T-helper 1 cell (primary cell): Measurements from ENCODE around the gene CLIP1.
A peak's percentile ranks its signal among the peaks of the same experiment; 100 is the strongest.

Experiments
- DNase-seq, 5 donors: peaks; one replicate each; pipeline ENCODE4 v3.0.0-alpha.2; 2012 to 2020

CLIP1 gene

DNA sequence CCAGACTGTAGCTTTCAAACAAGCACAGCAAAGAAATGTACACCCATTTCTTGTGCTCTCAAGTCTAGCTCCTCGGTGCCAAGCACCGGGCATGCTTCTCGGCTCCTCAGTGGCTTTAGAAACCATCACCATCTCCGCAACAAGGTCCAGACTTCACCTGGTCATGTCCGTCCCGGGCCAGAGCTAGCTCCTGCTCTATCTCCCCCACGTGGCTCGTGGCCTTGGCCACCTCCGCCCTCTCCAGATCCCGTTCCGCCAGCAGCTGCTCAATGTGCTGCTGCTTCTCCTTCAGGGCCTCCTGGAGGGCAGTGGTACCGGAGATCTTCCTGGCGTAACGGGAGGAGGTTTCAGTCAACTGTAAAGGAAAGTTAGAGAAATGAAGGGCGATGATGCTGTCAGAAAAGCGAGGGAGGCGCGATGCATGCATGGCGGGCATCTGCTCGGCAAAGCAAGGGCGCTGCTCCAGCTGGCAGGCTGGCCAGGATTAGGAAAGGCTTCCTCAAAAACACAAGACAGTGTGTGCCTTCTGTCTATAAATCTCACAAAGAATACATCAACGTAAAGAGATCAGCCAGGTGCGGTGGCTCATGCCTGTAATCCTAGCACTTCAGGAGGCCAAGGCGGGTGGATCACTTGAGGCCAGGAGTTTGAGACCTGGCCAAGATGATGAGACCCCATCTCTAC, 67.4 kb downstream of the CLIP1 start:
- no peak for DNase-seq

- no peak for DNase-seq
These were observed 70.1 kb downstream of the CLIP1 start for GRCh38 chr12:122352394-122352793.

GRCh38 chr12:122350141-122350848, 72.2 kb downstream of the CLIP1 start:
- no peak for DNase-seq

GRCh38 chr12:122349078-122349477, 73.4 kb downstream of the CLIP1 start:
- no peak for DNase-seq

DNA sequence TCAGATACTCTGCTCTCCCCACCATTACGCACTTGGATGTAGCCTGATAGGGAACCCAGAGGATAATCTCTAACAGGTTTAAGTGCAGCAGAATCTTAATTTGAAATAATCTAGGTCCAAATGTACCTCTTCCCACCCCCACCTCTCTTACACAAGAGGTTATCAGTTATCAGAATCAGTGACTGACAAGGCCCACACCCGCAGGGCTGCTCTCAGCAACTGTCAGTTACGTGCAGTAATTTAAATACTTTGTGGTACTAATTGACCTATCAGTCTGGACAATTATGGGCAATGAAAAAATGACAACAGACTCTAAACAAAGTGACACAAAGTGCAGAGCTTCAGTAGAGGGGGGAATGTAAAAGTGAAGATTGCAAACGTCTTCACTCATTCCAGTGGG, 74.0 kb downstream of the CLIP1 start:
- DNase-seq = no peak

GRCh38 chr12:122346054-122346453, 76.4 kb downstream of the CLIP1 start:
- DNase-seq = no peak

DNA sequence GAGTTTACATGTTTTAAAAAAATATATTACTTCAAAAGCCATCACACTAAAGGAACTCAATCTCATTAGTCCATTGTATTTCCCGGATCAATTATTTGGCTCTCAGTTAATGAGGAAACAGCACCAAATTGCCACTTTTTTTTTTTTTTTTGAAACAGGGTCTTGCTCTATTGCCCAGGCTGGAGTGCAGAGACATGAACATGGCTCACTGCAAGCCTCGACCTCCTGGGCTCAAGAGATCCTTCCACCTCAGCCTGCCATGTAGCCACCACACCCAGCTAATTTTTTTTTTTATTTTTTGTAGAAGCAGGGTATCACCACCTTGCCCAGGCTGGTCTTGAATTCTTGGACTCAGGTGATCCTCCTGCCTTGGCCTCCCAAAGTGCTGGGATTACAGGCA, 77.4 kb downstream of the CLIP1 start:
- DNase-seq = no peak

GRCh38 chr12:122336015-122336946, 86.2 kb downstream of the CLIP1 start:
- peak in 3 of 5 donors; percentile 22 to 41 (median 29) for DNase-seq

GRCh38 chr12:122333142-122334087, 89.1 kb downstream of the CLIP1 start:
- DNase-seq = no peak

DNA sequence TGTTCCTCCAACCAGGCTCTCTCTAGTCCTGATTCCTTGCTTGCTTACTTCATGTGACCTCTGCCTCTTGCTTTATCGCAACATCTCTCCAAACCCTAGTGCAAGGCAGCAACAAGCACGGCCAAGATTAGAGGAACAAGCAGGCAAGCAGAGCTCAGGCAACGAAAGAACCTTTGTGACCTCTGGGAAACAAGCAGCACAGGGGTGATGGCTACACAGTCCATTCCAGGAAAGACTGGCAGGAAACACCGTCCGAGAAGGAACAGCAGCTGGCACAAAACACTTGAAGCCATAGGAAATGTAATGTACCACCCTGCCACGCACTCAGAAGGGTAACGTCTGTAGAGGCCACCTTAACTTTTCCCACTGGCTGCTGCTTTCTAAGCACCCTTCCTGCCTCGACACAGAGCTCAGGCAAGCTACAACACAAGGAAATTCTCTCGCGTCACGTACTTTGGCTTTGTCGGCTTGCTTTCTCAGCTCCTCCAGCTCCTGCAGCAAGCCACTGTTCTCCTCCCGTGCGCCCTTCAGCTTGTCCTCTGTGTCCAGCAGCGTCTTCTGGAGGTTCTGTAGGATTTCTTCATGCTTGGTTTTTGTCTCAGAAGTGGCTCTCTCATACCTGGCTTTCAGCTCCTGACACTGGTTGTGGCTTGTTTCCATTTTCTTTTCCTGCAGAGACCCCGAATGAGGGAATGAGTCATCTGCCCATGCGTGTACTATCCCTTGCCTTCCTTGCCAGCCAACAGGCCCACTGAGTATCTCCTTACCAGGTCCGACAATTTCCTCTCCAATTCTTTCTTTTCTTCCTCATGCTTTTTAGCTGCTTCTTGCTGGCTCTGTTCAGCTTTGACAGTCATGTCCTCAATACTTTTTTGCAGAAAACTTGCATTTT, 94.7 kb downstream of the CLIP1 start:
- DNase-seq = no peak

DNA sequence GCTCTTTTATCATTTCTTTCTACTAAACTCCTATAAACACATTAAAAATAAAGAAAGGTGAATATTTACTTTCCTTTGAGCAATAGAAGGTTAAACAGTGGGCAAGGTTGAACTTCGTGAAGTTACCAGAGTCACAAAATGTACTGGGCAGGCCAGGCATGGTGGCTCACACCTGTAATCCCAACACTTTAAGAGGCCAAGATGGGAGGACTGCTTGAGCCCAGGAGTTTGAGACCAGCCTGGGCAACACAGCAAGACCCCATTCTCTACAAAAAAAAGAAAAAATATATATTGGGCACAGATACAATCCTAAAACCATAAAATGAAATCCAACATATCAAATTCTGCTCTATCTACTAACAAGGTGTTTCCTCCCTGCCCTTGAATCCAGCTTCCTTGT, 95.5 kb downstream of the CLIP1 start:
- no peak for DNase-seq

DNA sequence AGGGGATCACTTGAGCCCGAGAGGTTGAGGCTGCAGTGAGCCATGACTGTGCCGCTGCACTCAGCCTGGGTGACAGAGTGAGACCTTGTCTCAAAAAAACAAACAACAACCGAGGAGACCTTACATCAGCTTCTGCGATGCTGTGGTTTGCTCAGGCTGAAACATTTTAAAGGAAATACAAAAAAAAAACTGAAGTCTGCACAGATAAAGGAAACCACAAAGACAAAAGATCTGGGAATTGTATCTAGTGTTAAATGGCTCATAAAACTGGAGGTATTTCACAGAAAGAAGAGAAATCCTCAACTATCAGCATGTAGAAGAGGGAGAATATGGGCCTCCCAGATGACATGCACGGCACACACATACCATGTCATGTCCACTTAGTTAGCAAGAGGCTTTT, 95.9 kb downstream of the CLIP1 start:
- peak in 1 of 5 donors; percentile 24 for DNase-seq

DNA sequence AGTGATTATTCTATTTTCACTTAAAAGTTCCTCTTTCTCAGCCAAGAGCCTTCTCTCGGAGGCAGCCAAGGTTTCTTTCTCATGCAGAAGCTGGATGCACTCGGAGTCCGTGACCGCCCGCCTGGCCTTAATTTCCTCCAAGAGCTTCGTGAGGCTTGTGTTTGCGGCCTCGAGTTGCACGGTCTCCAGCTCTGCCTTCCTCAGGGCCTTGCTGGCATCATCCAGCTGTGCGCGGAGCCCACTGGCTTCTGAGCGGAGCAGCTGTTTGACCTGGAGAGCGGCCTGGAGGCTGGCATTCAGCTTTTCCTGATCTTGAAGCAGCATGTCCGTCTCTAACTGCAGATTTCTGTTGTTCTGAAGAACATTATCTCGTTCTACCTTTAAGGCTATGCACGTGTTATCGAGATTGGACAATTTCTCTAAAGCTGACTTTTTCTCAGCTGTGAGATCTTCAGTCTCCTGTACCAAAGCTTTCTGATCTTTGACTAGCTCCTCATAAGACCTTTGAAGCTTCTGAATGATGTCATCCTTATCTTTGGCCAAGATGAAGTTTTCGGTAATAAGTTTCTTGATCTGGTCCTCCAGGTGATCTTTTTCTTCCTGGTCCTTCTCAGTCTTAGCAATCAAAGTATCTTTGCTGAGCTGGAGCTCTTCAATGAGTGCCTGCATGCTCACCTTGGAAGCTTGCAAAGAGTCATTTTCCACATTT, 99.0 kb downstream of the CLIP1 start:
- DNase-seq = no peak

DNA sequence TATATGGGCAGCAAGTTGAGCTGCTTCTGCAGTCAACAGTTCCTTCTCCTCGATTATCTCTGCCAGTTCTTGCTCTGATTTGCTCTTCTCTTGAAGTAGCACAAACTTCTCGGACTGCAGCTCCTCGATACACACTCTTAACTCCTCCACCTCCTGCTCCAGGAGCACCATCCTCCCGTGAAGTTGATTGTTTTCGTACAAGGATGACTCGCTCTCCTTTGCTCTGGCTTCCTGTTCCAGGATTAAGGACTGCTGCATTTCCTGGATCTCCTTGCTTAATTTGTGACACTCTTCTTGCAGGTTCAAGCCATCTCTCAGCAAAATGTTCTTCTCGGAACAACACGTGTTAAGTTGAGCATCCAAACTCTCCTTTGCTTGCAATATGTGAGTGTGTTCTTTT, 100.0 kb downstream of the CLIP1 start:
- DNase-seq = no peak

DNA sequence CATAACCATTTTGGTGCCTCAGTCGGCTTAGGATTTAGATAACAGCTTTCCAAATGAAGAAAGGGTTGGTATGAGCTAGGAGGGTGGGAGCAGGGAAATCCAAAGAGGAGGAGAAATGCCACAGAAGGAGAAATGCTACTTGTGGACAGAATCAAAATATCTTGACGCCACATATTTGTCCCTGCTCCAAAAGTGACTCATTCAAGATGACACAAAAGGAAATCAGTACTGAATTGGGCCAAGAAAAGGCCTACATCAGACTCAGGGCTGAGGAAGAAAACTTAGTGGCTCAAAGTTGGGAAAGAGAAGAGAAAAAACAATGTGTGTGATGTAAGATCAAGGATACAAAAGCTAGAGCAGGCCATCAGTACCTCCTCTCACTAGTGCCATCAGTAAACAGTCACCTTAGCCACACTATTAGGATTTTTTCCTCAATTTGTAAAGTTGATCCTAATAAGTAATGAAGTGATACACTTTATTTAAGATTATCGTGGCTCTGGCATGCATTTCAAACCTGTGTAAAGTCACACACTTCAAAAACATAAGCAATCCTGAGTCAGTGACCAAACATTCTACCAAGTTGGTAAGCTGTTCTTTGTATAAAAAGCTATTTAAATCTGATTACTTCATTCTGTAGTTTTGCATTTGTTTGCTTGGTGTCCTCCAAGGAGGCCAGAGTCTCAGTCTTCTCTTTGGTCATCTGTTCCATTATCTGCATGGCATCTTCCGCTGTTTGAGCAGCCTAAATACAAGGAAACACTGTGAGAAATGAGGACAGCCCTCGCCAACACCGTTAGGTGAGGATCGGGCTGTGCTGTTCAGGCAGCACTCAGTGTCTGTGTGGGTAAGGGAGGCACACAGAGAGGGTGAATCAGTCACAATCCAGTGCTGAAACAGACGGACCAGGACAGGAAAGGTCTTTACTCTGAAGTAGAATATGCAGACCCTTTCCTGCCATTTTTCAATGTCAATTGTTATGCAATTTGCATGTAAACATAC, 103.6 kb downstream of the CLIP1 start:
- no peak for DNase-seq

GRCh38 chr12:122312926-122313325, 109.5 kb downstream of the CLIP1 start:
- DNase-seq = no peak

DNA sequence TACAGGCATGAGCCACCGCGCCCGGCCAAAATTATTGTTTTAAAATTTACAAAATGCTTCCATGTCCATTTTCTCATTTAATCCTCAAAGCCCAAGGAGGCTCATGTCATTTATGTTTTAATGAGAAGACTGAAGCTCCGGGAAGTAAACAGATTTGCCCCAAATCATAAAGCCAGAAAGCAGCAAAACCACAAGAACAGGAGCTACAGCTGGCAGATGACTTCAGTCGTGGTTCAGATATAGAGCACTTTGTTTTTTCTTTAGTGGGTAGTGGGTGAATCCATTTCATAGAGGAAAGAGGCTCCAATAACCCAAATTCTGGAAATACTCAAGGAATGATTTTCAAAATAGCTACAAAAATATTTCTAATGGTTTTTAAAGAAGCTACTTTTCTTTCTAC, 110.8 kb downstream of the CLIP1 start:
- DNase-seq = no peak

DNA sequence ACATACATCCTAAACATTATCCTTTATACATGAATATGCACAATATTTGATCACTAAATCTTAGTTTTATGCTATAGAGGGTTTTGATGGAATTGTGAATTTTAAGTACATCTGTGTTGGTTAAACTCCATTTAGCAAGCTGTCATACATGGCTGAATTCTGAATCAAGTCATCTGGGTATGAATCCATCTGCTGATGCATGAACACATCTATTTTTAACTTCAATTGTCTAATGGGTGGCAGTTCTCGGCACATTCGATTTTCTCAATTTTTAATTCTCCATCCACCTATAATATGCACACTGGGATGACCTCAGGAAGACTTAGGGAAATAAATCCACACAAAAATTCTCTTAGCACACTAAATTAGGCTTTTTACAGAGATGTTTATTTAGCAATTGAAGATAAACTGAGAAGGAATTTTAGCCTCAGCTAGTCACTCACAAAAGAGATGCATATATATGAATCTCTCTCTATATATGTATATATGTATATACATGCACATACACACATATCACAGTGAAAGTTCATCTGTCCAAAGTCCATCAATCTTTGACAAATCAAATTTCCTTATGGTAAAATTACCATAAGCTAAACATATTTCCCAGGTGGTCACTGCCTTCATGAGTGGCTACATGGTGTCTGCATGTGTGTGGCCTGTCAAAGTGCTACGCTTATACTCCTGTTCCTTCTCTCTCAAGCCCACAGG, 111.7 kb downstream of the CLIP1 start:
- no peak for DNase-seq
